GM19455 (cell line): Measurements from ENCODE around the gene SLC34A1.
"Not testable (repeated sequence)": the region's sequence is repeated elsewhere in the genome, so short reads cannot be mapped to it uniquely, and the experiment has no call there.

ENCODE experiments used
- ATAC-seq: cut with Tn5 transposase; IDR thresholded peaks from one replicate; pipeline ENCODE4 v1.9.1; 2021; ENCODE audit not compliant: unreplicated experiment

The SLC34A1 gene

GRCh38 chr5:177405312-177405711 is 21.1 kb downstream of the SLC34A1 start:
- no peak for ATAC-seq

DNA sequence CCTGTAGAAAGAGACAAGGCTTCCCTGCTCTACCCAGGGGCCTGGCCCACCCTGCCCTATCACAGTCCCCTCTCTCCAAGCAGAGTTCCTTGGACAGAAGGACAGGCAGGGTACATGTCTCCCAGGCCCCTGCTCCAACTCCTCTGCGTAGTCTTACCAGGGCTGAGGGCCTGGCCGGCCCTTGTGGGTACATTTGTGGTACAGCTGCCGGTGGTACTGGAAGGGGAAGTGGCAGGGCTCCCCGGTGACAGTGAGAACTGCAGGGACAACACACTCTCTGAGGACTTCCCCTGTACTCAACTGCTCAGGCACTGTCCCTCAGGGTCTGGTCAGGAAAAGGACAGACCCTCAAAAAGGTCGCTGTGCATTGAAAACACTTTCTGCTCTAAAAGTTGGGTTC is 21.6 kb downstream of the SLC34A1 start:
- no peak for ATAC-seq

DNA sequence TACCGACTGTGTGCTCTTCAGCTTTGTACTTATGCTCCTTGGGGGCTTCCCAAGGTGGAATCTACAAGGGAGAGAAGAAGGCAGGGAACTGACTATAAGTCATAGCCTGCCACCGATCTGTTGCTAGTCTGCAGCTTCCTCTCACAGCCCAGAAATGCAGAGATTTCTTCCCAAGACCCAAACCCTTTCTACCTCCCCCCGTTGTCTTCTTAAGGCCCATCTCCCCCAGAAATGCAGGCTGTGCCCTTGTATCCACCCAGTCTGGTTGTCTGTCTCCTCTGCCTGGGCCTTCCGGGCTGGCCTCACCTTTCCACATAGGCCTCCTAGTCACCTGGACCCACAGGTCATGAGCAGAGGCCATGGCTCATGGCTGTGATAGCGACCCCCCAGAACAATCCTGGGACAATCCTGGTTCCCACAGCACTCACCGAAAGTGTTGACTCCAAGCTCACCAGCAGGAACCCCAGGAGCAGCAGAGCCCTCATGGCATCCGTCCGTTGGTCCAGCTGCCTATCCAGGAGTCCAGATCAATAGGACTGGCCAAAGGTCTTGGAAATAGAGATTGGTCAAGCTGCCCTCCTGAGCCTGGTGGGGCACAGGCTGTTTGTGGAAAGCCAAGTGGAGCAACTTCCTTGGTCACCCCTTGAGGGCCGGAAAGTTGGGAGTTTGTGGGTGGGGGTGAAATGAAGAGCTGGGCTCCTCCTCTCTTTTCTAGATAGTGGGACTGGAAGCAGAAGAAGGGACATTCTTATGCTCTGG is 25.0 kb downstream of the SLC34A1 start, which contains the start of gene F12:
F12 (minus strand) TSS at position 522 of the 759 bp plus-strand sequence; CDS start at position 485, 37 bp downstream.
- ATAC-seq: no peak

DNA sequence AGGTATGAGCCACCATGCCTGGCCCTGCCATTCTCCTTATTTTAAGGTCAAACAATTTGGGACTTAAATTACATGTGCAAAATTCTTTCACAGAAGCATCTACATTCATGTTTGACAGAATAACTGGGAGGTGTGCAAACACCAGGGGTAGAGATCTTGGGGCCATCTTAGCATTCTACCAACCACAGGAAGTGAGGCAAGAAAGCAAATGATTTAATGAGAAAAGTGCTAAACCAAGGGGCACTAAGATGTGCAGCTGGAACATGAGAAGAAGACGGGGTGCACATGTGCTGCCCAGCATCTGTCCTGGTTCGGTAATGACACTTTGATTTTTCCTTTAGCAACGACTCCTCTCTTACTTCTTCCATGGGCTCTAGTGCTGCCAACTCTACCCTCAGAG is 26.3 kb downstream of the SLC34A1 start:
- no peak for ATAC-seq

DNA sequence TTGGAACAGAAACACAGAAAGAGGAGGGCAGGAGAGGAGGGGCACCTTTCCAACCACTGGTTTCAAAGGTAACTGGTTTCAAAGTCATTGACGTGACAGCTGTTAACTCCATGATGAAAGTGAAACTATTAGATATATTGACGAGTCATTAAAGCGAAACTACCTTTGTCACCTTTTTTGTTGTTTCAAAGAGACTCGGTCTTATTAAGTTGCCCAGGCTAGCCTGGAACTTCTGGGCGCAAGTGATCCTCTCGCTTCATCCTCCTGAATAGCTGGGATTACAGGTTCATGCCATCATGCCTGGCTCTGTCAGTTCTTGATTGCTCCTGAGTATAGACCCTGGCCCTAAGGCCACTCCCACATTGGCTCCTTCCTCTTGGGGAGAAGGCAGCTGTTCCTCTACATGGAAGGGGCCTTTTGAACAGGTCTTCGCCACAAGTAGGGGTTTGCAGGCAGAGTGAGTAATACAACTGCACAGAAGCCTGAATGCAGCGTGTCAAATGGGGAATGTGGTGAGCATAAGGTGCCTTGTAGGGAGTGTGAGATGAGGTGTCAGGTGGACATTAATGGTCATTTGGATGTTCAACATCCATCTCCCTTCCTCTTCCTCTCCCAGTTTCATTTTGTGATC is 28.5 kb downstream of the SLC34A1 start:
- ATAC-seq: no peak

DNA sequence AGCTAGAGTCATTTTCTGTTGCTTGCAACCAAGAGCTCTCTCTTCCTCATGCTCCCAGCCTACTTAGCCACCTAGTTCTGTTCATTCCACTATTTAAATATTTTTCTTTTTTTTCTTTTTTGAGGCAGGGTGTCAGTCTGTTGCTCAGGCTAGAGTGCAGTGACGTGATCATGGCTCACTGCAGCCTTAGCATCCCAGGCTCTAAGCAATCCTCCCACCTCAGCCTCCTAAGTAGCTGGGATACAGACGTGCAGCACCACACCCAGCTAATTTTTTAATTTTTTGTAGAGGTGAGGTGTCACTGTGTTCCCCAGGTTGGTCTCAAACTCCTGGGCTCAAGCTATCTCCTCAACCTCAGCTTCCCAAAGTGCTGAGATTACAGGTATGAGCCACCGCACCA is 30.2 kb downstream of the SLC34A1 start:
- no peak for ATAC-seq

- not testable (repeated sequence) for ATAC-seq
Measured at GRCh38 chr5:177417081-177417480, 32.8 kb downstream of the SLC34A1 start.

DNA sequence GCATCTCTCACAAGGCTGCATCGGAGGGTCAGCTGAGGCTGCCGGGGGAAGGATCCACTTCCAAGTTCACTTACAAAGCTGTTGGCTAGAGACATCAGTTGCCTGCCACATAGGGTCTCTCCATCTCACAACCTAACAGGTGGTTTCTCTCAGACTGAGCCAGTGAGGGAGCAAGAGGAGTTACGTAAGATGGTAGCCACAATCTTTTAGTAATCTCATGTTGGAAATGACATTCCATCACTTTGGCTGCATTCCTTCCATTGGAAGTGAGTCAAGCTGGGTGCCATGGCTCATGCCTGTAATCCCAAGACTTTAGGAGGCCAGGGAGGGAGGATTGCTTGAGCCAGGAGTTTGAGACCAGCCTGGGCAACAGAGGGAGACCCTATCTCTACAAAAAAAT is 34.8 kb downstream of the SLC34A1 start:
- ATAC-seq: no peak

- not testable (repeated sequence) for ATAC-seq
Measured at GRCh38 chr5:177420472-177420871, 36.2 kb downstream of the SLC34A1 start.

DNA sequence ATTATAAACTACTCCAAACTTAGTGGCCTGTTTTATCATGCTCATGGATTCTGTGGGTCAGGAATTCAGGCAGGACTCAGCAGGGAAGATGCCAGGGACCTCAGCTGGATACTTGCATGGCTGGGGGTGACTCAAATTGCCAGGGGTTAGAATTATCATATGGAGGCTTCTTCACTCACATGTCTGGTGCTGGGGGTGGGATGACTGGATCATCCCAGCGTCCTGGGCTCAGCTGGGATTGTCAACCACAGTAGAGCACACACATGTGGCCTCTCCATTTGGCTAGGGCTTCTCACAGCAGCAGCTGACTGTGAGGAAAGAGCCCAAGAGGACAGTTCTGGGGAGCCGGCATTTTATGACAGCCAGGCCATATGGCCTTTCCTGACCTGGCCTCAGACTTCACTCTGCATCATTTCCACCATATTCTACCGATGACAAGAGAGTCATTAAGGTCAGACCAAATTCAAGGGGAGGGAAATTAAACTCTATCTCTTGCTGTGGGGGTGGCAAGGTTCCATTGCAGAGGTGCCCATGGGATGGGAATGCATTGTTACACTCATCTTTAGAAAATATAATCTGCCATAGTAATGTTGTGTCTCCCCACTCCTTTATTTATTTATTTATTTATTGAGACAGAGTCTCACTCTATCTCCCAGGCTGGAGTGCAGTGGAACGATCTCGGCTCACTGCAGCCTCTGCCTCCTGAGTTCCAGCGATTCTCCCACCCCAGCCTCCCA is 37.0 kb downstream of the SLC34A1 start:
- ATAC-seq: no peak

GRCh38 chr5:177423671-177424070 is 39.4 kb downstream of the SLC34A1 start:
- ATAC-seq: no peak

- ATAC-seq: no peak
Measured at GRCh38 chr5:177425196-177425800, 41.1 kb downstream of the SLC34A1 start.

GRCh38 chr5:177425801-177426565 is 41.7 kb downstream of the SLC34A1 start:
- peak; percentile 79 for ATAC-seq

- ATAC-seq: peak; percentile 4
Measured at GRCh38 chr5:177426566-177427210, 42.5 kb downstream of the SLC34A1 start, which contains the start of gene GRK6. Gene GRK6, plus strand, starts transcription at chr5:177426676. Its CDS starts 170 bp downstream, at chr5:177426846.

- ATAC-seq: no peak
Measured at GRCh38 chr5:177427211-177427822, 43.1 kb downstream of the SLC34A1 start.

DNA sequence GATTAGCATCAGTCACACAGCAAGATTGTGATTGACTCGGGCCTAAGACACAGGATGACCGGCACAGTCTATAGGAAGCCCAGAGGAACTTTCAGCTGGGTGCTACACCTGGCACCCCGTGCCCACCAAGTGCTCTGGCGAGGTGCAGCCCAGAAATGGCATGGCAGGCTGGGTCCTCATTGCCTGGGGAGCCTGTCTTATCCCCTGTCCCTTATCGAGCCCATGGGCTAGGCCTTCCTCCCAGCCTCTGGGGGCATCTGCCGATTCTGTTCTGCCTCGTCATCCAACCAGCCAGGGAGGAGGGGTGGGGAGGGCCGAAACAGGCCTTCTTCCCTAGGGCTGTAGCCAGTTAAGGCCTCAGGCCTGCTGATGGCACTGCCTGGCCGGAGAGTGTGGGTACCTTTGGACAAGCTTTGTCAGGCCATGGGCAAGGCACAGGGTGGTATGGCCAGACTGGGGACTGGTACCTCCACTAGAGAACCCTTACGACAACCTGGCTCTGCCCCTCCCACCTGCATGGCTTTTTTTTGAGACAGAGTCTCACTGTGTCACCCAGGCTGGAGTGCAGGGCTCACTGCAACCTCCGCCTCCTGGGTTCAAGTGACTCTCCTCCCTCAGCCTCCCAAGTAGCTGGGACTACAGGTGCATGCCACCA is 43.8 kb downstream of the SLC34A1 start:
- ATAC-seq: no peak

DNA sequence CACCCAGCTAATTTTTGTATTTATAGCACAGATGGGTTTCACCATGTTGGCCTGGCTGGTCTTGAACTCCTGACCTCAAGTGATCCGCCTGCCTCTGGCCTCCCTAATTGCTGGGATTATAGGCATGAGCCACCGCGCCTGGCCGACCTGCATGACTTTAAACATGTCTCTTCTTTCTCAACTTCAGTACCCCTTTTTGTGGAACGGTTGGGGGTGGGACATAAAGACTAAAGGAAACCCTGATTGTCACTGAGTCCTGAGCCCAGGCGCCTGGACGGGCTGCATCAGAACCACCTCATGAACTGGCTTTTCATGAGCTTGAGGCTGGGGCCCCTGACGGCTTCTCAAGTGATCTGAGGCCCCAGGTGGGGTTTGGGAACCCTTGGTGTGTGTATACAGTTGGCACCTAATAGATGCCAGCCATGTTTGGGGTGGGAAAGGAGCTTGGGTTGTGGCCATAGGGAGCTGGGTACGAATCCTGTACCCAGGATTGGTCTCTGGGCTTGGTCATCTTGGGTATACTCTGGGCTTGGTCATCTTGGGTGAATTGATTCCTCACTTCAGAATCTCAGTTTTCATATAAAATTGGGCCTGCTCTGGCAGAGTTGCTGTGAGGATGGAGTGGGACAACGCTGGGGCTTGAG is 44.5 kb downstream of the SLC34A1 start:
- ATAC-seq: no peak

DNA sequence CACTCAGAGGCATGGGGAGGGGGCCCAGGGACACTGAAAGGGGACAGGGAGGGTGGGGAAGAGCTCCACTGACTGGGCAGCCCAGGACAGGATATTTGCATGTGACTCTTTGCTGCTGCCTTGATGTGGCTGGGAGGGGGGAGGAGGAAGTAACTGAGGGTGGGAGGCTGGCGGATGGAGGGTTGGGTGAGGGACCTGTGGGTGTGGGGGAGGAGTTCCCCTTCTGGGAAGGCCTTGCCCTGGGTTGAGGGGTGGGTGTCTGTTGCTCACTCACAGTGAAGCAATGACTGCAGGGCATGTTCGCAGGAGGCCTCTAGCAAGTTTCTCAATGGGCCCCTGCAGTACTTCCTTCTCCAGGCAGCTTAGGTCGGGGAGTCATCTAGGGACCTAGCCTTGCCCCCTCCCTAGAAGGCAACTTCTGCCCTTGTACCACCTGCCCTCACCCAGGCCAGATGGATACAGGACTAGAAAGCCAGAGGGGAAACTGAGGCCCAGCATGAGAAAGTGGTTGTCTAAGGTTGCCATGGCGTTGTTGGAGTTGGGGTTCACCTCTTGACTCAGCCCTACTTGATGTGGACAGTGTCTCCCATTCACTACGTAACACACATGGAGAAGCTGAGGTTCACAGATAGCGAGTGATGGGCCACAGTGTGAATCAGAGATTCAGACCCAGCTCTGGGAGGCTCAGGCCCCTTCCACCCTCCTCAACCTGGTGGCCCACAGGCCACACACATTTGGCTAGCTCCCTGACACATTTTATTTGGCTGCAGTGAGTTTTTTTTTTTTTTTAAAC is 45.2 kb downstream of the SLC34A1 start:
- ATAC-seq: no peak
